Cardiac septum (tissue), 1 donor: ENCODE results near the gene CCDC187. TPM values are rescaled to one million over a fixed set of nuclear protein-coding genes. Genes with fewer than 3 reads are reported as not detected.

ENCODE experiments used
- DNase-seq: peaks from one replicate; pipeline ENCODE4 v3.0.0-alpha.2; 2020; ENCODE audit warnings: low spot score
- intact Hi-C: fragments of 100-400 bp; cut with DNase I; formaldehyde crosslinking; loops from one replicate; pipeline ENCODE4 v1.14.0; 2022
- total RNA-seq: library from RNA; stranded (reverse); fragmentation: NEBNext Ultra II Directional; extraction: Animal tissue kit (Norgen Biotek cat#: 25700); gene quantifications from one replicate; pipeline ENCODE4 v1.2.1, GENCODE V29; 2021
- donor health status: DM: no; HTN: no; CAD: no.

Gene CCDC187
- total RNA-seq, 1 donor from 2014 or later: 0.03 TPM

- intact Hi-C loops: no loop called here
- no peak for DNase-seq
Observed at GRCh38 chr9:136304981-136305380, 1.1 kb upstream of the CCDC187 start.

- intact Hi-C loops: no loop called here
- DNase-seq: no peak
Observed at GRCh38 chr9:136304456-136304855, 562 bp upstream of the CCDC187 start.

- intact Hi-C loops: no loop called here
- DNase-seq: no peak
Observed at GRCh38 chr9:136303066-136303824, 649 bp downstream of the CCDC187 start.

GRCh38 chr9:136302527-136302926 is 1.4 kb downstream of the CCDC187 start:
- intact Hi-C loops: no loop called here
- no peak for DNase-seq

- intact Hi-C loops: no loop called here
- DNase-seq: no peak
Observed at GRCh38 chr9:136300866-136301265, 3.0 kb downstream of the CCDC187 start.

GRCh38 chr9:136300016-136300545 is 3.8 kb downstream of the CCDC187 start:
- DNase-seq: no peak
- intact Hi-C loops: no loop called here

- no peak for DNase-seq
- intact Hi-C loops: no loop called here
Observed at GRCh38 chr9:136299541-136299940, 4.4 kb downstream of the CCDC187 start.

- intact Hi-C loops: no loop called here
- DNase-seq: no peak
Observed at GRCh38 chr9:136299116-136299515, 4.8 kb downstream of the CCDC187 start.

- no peak for DNase-seq
- intact Hi-C loops: no loop called here
Observed at GRCh38 chr9:136297766-136298735, 5.8 kb downstream of the CCDC187 start.

- intact Hi-C loops: no loop called here
- DNase-seq: no peak
Observed at GRCh38 chr9:136297016-136297691, 6.7 kb downstream of the CCDC187 start.

GRCh38 chr9:136296434-136297015 is 7.4 kb downstream of the CCDC187 start:
- no peak for DNase-seq
- intact Hi-C loops: no loop called here

GRCh38 chr9:136295542-136296433 is 8.1 kb downstream of the CCDC187 start:
- no peak for DNase-seq
- intact Hi-C loops: no loop called here

- intact Hi-C loops: no loop called here
- DNase-seq: no peak
Observed at GRCh38 chr9:136295055-136295454, 8.8 kb downstream of the CCDC187 start.

- intact Hi-C loops: no loop called here
- DNase-seq: no peak
Observed at GRCh38 chr9:136294437-136294836, 9.5 kb downstream of the CCDC187 start.

- DNase-seq: no peak
- intact Hi-C loops: no loop called here
Observed at GRCh38 chr9:136293476-136294077, 10.3 kb downstream of the CCDC187 start.

- intact Hi-C loops: no loop called here
- DNase-seq: no peak
Observed at GRCh38 chr9:136292591-136293448, 11.1 kb downstream of the CCDC187 start.

- intact Hi-C loops: no loop called here
- no peak for DNase-seq
Observed at GRCh38 chr9:136292026-136292538, 11.8 kb downstream of the CCDC187 start.
